T-helper 2 cell treated with Interferon-gamma antibody and Interleukin-4, amounts not matched to agents 100 ng/mL and 5 ng/mL, for 36 hours (primary cell): ENCODE measurements around the gene ZNF516. TPM values are rescaled to one million over a fixed set of nuclear protein-coding genes. Genes with fewer than 3 reads are reported as not detected.

ENCODE experiments used
- intact Hi-C: fragments of 100-400 bp; cut with micrococcal nuclease; formaldehyde crosslinking; loops from one replicate; pipeline ENCODE4 v1.15.1; 2023
- total RNA-seq: library from RNA; stranded (reverse); gene quantifications from 2 replicates; pipeline ENCODE4 v1.2.3, GENCODE V29; 2022

The ZNF516 gene
- total RNA-seq, 1 donor from 2014 or later, result 2.2 TPM

DNA sequence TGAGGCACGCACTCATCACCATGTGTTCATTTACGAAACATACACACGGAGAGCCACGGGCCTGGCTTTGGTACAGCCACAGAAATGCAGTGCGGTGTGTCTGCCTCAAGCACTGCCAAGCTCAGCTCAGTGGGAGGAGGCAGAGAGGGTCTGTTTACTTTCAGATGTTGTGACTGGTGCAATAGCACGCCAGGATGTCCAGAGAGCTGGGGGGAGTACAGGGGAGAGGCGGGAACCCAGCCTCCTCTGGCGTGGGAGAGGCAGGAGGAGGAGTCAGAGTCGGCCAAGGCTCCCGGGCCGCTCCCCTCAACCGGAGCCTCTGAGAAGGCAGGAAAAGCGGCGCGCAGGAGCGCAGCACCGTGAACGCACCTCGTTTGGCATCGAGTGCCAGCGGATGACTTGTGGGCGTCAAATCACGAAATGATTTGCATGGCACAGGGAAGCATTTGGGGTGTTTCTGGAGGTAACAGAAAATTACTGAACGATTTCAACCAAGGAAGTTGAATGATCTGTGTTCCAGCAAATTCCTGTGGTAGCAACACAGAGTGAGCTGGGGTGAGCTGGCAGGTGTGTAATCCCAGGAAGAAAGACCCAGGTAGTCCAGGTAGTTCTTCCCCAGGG lies 143.0 kb downstream of the ZNF516 start:
- intact Hi-C loops, result no loop called here

DNA sequence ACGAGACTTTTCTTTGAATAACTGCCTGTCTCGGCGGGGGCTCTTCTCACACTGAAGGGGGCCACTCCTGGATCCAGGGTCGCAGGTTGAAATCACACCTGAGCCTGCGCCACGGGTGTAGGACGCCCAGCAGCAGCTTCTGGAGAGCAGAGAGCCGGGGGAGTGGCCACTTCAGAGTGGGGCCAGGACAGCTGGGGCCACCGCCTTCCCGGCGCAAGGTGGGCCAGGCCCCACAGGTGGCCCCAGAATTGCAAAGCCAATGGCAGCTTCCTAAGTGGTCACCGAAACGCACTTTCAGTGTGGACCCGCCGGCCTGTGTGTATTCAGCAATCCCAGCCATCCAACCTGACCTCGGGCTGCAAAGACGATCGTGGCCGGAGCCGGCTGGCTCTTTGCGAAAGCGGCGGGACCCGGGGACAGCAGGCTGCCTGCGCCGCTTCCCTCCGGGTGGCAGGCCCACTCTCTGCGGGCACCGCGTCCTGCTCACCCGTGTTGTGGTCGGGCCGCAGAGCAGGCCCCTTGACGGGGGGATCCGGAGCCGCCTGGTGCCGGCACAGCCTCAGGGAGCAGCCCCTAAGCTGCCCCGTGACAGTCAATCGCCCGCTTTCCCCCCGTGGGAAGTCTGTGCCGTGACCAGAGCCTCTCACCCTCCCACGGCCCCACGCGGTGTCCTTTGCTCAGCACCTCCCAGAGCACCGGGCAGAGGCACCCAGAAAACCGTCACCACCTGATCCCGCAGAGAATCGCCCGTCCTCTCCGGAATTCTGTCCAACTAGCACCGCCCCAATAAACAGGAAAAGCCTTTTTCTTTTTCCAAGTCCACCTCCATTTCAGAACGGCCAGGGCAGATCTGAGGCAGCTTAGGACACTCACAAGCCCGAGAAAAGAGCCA lies 144.7 kb downstream of the ZNF516 start:
- intact Hi-C loops, result no loop called here

DNA sequence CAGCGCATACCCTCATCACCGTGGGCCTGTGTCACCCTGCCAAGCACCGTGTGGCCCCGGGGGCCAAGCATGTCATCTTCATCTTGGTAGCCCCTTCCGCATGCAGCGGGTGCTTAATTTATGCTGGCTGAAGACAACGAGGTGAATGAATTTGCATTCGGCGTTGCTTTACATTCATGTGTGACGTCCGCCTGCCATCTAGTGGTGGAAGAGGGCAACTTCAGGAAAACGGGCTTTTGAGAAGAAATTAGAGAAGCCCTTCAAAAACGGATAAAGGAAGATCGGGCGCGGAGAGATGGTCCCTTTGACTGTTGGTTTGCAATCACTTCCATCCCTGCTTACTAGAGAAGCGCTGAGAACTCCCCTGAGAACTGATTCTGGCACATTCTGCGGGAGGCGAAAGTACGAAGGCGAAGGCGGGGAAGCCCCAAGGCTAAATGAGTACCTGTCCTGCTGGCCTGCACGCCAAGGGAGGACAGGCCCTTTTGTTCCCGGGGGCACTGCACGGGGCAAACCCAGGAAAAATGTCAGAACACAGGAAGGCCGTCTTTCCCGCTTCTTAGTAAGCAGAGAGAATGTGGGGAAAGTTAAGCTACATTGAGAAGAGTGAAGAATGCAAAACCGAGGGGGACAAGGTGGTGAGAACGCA lies 145.9 kb downstream of the ZNF516 start:
- intact Hi-C loops, result loop anchor here (10.0 kb wide), 2 partner anchors 464 to 1724 kb away; no protein-coding TSS in a partner anchor

DNA sequence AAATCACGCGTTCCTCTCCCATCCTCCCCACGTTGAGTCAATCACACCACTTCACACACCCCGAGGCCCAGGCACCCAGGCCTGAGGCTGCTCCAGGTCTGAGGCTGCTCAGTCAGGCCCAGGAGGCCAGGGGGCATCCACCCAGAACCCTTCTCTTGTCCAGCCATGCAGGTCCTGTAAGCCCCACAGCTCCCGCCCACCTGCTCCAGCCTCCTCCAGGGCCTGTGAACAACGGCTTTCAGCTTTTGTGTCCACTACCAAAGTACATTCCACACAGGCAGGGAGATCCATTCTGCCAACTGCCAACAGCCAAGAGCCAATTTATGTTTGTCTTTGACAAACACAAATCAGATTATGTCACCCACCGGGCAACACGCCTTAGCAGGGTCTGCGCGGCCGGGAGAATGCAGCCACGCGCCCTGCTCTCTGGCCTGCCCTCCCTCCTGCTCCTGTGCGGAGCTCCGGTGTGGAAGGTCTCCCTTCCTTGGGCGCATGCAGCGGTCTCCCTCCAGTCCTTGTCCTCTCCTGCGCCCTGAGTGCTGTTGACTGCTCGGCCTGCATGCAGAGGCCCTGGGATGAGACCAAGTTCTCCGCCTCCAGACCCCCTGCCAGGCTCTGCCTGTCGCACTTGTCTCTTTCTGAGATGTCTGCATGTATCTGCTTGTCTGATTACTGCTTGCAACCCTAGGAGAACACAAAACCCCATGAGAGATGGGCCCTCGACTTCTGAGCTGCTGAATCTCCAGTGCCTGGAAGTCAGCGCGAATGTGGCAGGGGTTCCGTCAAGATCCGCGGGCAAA lies 146.6 kb downstream of the ZNF516 start:
- intact Hi-C loops, result loop anchor here (10.0 kb wide), 2 partner anchors 464 to 1724 kb away; no protein-coding TSS in a partner anchor

DNA sequence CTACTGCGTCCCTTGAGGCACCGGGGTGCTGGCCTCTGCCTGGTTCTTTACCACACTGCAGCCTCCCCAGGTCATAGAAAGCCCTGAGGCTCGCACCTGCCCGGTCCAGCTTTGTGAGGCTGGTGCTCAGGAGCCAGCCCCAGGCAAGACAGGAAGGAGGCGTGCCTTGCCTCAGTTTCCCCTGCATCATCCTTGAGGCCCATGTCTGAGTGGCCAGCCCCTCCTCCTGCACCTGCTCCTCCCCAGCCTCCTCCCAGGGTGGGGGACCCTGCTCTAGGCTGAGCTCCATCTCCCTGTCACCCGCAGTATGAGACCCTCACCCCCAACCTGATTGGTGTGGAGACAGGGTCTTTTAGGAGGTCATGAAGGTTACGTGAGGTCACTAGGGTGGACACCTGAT lies 147.7 kb downstream of the ZNF516 start:
- intact Hi-C loops, result loop anchor here (10.0 kb wide), 2 partner anchors 463 to 1723 kb away; no protein-coding TSS in a partner anchor

DNA sequence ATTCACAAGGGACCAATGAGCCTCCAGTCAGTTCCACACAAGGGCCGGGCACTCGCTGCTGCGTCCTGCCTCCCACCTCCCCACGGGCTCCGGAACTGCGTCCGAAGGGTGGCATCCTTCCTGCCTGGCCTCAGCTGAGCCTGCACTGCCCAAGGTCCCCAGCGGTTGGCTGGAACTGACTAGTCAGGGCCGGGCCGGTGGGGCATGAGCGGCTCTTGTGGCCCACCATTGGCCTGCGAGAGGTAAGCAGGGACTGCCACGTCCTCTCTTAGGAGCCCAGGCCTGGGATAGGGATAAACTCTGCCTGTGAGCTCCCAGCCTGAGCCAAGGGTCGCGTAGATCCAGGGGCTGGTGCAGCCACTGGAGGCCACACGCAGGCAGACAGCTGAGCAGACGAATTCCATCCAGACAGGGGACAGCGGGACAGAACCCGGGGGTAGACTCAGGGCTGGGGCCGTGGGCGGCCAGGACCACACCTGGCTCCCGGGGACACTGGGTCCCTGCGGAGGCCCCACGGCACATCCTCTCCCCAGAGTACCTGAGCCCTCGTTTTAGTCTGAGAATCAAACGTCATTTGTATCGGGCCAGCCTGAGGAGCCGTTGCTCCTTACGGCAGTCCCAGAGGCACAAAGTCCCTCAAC lies 148.4 kb downstream of the ZNF516 start:
- intact Hi-C loops, result loop anchor here (10.0 kb wide), 2 partner anchors 462 to 1722 kb away; no protein-coding TSS in a partner anchor

DNA sequence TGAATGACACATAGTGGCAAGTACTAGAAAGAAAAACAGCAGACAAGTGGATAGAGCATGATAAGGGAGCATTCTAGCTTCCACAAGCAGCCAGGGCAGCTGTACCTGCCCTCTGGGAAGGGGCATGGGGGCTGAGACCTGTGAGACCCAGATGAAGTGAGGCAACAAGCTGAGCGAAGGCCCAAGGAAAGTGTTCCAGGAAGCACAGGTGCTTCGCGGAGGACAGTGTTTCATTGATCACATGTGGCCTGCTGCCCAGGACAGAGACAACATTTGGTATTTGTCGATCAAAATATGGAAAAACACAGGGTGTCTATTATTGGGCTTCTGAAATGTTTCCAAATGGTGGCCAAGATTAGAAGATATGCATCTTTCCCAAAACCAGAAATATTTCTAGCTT lies 149.1 kb downstream of the ZNF516 start:
- intact Hi-C loops, result loop anchor here (10.0 kb wide), 2 partner anchors 461 to 1721 kb away; no protein-coding TSS in a partner anchor

DNA sequence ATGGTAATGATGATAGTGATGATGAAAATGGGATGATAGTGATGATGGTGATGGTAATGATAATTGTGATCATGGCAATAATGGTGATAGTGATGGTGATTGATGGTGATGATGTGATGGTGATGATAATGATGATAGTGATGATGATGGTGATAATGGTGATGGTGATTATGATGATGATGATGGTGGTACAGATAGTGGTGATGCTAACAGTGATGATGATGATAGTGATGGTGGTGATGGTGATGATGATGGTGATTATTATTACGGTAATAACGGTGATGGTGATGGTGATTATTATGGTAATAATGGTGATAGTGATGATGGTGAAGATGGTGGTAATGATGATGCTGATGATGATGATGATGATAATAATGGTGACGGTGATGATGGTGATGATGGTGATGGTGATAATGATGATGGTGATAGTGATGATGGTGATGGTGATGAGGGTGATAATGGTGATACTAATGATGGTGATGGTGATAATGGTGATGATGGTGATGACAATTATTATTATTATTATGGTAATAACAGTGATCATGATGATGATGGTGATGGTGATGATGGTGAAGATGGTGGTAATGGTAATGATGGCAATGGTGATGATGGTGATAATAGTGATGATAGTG lies 151.0 kb downstream of the ZNF516 start:
- intact Hi-C loops, result loop anchor here (10.0 kb wide), 2 partner anchors 459 to 1719 kb away; no protein-coding TSS in a partner anchor

DNA sequence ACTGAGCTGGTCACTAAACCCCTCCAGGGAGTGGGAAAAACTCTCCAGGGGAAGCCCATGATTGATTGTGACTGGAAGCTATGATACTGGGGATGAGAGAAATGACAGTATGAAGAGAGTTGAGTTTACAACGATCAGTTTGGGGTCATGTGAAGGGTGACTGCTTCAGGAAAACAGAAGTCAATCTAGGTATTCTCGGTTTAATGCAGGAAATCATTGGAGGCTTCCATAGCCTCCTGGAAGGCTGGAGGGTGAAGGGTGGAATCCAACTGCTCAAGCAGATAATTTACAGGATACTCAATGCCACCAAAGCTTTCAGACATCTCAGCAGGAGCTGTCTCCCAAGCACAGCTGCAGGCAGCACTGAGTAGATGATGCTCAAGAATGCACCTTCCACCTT lies 154.6 kb downstream of the ZNF516 start:
- intact Hi-C loops, result loop anchor here (10.0 kb wide), 2 partner anchors 456 to 1716 kb away; no protein-coding TSS in a partner anchor

DNA sequence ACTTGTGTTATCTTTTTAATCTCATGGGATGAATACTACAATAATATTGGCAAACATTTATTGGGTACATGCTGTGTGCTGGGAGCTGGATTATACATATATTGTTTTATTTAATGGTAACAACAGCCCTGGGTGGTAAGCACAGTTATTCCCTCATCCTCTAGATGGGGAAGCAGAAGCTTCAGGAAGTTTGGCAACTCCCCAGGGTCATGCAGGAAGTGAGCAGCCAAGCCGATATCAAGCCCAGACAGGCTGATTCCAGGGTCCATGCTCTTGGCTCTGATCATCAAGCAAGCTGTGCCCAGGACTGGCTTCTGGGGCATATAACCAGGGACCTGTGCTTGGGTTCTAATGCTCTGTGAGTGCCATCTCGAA lies 155.8 kb downstream of the ZNF516 start:
- intact Hi-C loops, result no loop called here

DNA sequence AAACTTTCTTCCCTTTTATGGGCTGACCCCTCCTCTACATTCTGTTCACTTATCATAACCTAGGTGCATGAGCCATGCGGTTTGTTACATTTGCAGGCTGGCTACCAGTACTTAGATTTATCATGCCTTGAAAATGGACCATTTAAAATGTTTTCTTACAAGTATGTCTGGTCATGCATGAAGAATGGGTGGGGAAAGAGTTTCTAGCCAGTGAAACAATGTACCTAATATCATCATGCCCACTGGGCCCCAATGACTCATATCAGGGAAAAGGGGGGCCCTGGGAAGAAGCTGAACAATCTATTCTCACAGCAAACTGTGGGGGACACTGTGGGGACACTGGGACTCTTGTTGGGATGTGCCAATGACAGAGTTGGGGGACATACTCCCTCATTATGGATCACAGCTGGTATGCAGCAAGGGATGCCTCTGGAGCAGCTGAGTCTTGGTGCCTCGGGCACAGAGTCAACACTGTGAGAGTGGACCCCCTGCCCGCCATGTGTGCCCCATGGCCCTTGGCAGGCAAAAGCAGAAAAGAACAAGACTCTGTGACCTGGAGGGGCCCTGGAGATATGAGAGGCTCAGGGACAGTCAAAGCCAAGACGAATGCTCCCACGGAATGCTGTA lies 156.3 kb downstream of the ZNF516 start:
- intact Hi-C loops, result no loop called here

DNA sequence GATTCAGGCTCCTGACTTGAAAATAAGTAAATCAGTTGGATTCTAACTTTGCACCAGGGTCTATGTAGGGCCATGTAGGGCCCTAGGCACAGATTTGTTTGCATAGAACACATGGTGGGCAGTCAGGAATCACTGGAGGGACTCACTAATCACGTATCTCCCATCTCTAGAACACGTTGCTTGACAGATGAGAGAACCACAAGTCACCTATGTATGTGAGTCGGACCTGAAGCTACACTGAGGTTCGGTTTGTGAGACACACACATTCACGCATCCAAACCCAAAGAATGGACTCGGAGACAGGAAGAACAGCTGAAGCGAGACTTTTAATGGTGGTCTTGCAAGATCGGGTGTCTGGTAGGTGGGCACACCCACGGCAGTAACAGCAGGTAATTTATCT lies 157.0 kb downstream of the ZNF516 start:
- intact Hi-C loops, result no loop called here

DNA sequence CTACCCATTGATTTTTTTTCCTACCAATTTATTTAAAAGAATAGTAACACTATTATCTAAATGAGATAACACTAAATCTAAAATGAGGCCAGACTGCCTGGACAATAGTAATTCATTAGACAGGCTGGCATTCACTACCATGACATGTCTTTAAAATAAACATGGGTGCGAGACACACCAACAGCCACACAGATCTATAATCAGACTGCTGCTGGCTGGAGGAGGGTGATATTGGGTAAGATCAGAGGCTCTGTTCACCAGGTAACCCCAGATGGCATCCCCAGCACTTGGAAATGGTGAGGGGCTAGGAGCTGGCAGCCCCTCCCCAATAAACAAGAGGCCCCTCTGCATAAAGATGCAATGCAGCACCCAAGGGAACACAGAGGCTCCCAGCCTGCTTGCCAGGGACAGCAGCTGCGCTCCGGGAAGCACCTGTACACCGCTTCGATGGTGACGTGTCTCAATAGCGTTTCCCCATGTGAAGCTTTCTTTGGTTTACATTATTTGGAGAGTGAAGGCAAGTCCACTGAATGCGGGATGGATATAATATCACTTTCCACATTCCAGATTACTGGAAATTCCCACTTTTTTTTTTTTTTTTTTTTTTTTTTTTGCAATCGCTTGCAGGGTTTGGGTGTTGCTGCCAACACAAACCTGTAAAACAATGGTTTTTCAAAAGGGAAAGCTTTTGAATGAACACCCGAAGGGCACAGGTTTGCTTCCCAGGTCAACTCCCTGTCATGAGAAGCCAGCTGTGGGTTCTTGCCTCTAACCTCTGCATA lies 159.0 kb downstream of the ZNF516 start:
- intact Hi-C loops, result no loop called here

DNA sequence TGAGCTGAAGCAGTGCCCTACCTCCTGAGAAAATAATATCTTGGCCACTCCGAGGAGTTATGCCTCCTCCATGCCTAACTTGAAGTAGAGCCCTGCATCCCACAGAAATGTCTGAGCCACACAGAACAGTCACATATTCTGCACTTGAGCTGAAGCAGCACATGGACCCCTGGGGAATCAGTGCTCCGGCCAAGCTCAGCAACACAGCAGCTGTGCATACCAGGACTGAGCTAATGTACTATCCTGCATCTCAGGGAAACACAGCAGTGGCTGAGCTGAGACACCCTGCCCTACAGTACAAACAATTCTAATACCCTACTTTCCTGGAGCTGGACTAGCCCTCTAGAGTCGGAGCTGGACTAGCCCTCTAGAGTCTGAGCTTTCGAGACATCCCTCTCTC lies 166.9 kb downstream of the ZNF516 start:
- intact Hi-C loops, result no loop called here

DNA sequence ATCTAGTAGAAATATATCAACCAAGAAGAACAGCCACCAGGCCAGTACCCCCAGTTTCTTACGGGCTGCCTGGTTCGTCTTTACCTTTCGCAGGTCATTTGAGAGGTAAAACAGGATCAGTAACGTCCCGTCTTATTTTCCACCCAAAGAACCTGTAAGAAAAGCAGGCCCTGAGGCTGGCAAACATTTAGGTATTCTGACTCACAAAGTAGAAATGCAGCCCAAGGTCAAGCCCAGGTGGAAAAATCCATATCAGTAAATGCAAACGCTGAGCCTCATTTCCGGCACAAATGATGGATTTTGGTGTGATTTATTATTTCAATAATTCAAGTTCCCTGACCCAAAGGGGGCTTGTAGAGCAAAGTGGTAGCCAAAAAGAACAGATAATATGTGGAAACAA lies 171.2 kb downstream of the ZNF516 start:
- intact Hi-C loops, result no loop called here

DNA sequence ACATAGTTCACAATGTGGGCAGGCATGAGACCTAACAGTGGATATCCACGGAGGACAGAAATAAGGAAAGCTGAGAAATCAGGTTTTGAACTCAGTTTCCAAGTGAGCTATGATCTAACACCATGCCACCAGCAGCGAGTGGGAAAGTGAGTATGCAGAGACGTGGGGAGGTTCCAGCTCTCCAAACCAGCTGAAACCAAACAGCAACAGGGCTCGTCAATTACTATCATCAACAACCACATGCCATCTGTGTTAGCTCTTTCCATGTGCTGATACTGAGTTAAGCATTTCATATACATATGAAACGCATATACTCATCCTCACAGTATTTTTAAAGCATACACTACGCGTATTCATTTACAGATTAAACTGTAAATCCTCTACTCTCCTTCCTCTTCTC lies 172.4 kb downstream of the ZNF516 start:
- intact Hi-C loops, result no loop called here

DNA sequence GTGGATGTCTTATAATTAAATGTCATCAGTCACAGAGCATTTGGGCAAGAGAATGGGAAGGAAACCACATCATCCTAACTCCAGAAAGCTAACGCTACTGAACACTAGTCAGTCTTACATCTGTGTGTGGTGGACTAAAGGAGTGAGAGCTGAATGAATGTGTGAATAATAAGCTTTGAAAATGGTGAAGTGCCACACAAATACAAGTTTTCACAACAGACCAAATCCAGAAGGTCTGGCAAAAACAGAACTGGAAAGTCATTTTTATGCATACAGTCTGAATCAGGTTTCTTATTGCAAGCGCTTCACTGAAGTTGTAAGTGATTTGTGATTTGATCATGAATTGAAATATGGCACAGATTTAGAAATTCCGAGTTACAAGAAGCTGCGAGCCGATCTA lies 175.7 kb downstream of the ZNF516 start:
- intact Hi-C loops, result no loop called here

DNA sequence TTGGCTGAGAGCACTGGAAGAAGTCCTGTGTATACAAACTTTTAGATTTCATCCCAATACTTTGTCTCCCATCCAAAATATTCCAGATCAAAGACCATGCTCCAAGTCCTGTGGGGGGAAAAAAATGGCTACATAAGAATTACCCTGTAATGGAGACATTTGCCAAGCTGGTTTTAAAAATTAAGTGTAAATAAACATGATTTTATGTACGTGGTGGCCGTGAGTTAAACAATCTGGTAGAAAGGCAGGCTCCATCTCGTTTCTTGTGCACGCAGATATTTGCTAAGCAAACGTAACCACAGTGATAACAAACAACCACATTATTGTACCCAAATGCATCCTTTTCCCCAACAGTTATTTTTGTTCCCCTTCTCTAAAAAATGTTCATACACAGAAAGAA lies 176.4 kb downstream of the ZNF516 start:
- intact Hi-C loops, result no loop called here

DNA sequence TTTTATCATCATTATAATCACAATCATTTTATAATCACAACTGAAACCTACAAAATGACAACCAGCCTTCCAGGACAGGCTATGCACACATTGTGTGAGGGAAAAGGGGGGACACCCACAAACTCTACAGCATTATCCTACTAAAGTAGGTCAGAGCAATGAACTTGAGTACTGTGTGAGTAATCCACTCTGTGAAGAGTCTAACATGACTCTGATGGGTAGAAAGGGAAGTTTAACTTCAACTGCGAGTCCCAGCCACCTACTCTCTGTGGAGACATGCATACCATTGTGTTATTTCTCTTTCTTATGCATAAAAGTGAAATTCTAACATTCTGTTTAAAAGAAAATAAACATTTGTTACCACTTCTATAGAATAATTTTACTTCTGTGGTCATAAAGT lies 177.9 kb downstream of the ZNF516 start:
- intact Hi-C loops, result no loop called here
